HUES6 (cell line): Measurements from ENCODE around the gene UGT1A4.

Source experiments
- H3K27ac ChIP-seq: 2 replicates; pipeline ENCODE4 v1.7.0; 2013; ENCODE audit warnings: low read depth, mild to moderate bottlenecking, low read length, inconsistent platforms
- H3K27me3 ChIP-seq: 2 replicates; pipeline ENCODE4 v1.6.1; 2013; ENCODE audit warnings: low read length; ENCODE audit not compliant: control insufficient read depth, insufficient read depth
- H3K36me3 ChIP-seq: 2 replicates; pipeline ENCODE4 v1.6.1; 2013; ENCODE audit warnings: low read length; ENCODE audit not compliant: control insufficient read depth, insufficient read depth
- H3K4me1 ChIP-seq: 2 replicates; pipeline ENCODE4 v1.6.1; 2013; ENCODE audit warnings: low read length; ENCODE audit not compliant: control insufficient read depth, insufficient read depth
- H3K4me3 ChIP-seq: 2 replicates; pipeline ENCODE4 v1.5.1; 2013; ENCODE audit warnings: low read depth, low read length
- H3K9ac ChIP-seq: one replicate; pipeline ENCODE4 v1.6.1; 2013; ENCODE audit warnings: mild to moderate bottlenecking, low read length
- H3K9me3 ChIP-seq: 2 replicates; pipeline ENCODE4 v1.6.1; 2013; ENCODE audit warnings: low read depth, low read length; ENCODE audit not compliant: control insufficient read depth, insufficient read depth

Gene UGT1A4

GRCh38 chr2:233754872-233755611 lies 36.5 kb downstream of the UGT1A4 start:
- no peak overlapping the region for H3K27ac ChIP-seq
- H3K4me1 ChIP-seq, result no peaks in the 10 kb centered on the region
- H3K27me3 ChIP-seq, result no peaks in the 10 kb centered on the region
- H3K9ac ChIP-seq, result no peak overlapping the region
- H3K9me3 ChIP-seq, result peaks cover 24% of the 10 kb centered on the region
- no peak overlapping the region for H3K4me3 ChIP-seq
- no peaks in the 10 kb centered on the region for H3K36me3 ChIP-seq

DNA sequence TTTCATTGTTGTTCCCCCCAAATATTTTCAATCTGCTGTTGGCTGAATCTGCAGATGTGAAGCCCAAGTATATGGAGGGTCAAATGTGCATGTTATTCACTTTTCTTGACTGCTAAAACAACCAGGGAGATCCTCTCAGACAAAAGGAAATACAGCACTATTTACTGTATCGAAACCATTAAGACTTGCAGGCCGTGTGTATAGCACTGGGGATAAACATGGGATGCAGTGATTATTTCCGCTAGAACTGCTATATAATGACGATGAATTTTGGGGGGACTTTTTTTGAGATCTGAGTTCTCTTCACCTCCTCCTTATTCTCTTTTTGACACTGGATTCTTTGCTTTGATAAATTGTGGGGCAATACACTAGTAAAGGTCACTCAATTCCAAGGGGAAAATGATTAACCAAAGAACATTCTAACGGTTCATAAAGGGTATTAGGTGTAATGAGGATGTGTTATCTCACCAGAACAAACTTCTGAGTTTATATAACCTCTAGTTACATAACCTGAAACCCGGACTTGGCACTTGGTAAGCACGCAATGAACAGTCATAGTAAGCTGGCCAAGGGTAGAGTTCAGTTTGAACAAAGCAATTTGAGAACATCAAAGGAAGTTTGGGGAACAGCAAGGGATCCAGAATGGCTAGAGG lies 38.0 kb downstream of the UGT1A4 start:
- Histone ChIP-seq H3K27me3 (no peaks in the 10 kb centered on the region), H3K4me3 (no peak overlapping the region)

GRCh38 chr2:233758141-233758540 lies 39.6 kb downstream of the UGT1A4 start:
- Histone ChIP-seq H3K36me3 (no peaks in the 10 kb centered on the region), H3K4me3 (no peak overlapping the region), H3K27ac (no peak overlapping the region), H3K9ac (no peak overlapping the region), H3K9me3 (peaks cover 6% of the 10 kb centered on the region; the same call in 1 of the 2 replicates), H3K27me3 (no peaks in the 10 kb centered on the region), H3K4me1 (no peaks in the 10 kb centered on the region)

More for the DNA sequence above, 38.0 kb downstream of the UGT1A4 start:
- Histone ChIP-seq H3K27ac (no peak overlapping the region), H3K9ac (no peak overlapping the region), H3K36me3 (no peaks in the 10 kb centered on the region), H3K4me1 (no peaks in the 10 kb centered on the region), H3K9me3 (peaks cover 12% of the 10 kb centered on the region)

DNA sequence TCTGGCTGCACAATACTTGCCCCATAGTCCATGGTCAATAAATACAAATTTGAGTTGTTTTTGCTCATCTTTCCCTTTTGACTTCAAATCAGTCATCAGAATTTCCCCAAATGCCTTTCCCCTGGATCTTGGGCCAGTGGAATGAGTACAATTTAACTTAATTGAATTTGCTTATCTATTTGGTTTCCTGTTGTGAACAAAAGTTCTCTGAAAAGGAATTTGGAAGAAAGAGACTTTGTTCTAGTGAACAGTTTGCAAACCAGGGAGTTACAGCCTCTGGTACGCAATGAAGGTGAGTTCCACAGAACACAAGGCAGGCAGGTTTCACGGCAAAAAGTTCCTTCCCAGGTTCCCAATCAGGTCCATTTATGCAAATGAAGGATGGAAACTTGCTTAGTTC lies 40.3 kb downstream of the UGT1A4 start:
- Histone ChIP-seq H3K27ac (no peak overlapping the region), H3K9ac (no peak overlapping the region), H3K36me3 (no peaks in the 10 kb centered on the region), H3K9me3 (peaks cover 4% of the 10 kb centered on the region; the same call in 1 of the 2 replicates), H3K27me3 (no peaks in the 10 kb centered on the region), H3K4me1 (no peaks in the 10 kb centered on the region), H3K4me3 (no peak overlapping the region)

DNA sequence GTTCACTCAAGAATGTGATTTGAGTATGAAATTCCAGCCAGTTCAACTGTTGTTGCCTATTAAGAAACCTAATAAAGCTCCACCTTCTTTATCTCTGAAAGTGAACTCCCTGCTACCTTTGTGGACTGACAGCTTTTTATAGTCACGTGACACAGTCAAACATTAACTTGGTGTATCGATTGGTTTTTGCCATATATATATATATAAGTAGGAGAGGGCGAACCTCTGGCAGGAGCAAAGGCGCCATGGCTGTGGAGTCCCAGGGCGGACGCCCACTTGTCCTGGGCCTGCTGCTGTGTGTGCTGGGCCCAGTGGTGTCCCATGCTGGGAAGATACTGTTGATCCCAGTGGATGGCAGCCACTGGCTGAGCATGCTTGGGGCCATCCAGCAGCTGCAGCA lies 41.5 kb downstream of the UGT1A4 start, which contains the start of gene UGT1A1:
TSS of gene UGT1A1 (plus strand) at position 228 of the 400 bp plus-strand sequence. CDS start at position 246, 18 bp downstream.
- Histone ChIP-seq H3K36me3 (no peaks in the 10 kb centered on the region), H3K27me3 (no peaks in the 10 kb centered on the region), H3K4me1 (no peaks in the 10 kb centered on the region)

DNA sequence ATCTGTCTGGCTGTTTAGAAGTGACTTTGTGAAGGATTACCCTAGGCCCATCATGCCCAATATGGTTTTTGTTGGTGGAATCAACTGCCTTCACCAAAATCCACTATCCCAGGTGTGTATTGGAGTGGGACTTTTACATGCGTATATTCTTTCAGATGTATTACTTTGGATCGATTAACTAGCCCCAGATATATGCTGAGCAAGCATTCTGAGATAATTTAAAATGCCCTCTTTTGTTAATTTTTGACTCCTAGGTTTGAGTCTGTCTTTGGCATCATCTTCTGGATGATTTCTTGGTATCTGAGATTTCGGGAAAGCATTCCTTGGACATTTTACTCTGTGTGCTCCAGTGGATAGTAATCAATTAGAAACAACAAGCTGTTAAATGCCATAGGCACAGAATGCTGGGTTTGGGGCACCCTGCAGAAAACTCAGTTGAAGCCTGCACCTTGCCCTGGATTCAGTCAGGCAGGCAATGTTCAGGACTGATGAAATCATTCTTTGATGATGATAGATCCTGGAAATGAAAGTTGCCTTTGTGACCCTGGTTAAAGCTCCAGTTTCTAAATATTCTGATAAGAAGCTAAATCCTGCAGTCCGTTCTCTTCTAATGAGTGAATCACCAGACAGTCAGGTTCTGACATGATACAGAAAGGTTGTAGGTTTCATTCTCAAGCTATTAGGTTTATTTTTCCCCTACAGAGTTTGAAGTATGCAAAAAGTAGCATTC lies 42.7 kb downstream of the UGT1A4 start:
- Histone ChIP-seq H3K27ac (no peak overlapping the region), H3K9me3 (no peaks in the 10 kb centered on the region), H3K4me3 (no peak overlapping the region), H3K4me1 (no peaks in the 10 kb centered on the region), H3K27me3 (no peaks in the 10 kb centered on the region), H3K36me3 (no peaks in the 10 kb centered on the region), H3K9ac (no peak overlapping the region)

More for the DNA sequence above, 41.5 kb downstream of the UGT1A4 start, which contains the start of gene UGT1A1:
- no peak within 1 kb of the TSS for H3K27ac ChIP-seq
- H3K9me3 ChIP-seq, result peaks cover under 1% of the 10 kb centered on the region; the same call in 1 of the 2 replicates
- no peak within 1 kb of the TSS for H3K9ac ChIP-seq
- H3K4me3 ChIP-seq, result no peak within 1 kb of the TSS

DNA sequence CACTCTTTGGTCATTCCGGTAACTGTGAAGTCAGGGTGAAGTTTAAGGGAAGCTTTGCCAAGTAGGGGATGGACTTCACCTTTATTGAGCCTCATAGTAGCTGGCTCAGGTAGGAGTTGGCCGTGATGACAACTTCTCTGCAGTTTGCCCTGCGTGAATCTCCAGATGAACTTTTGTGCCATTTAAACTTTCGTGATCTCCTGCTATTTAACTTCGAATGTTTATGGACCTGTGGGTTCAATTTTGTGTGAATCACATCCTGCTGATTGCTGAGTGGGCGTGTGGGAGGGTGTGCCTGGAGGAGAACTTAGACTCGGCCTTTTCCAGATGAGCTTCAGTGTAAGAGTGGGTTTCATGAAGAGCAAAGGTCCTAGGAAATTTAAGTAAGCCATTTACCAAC lies 45.7 kb downstream of the UGT1A4 start:
- H3K9me3 ChIP-seq, result no peaks in the 10 kb centered on the region
- H3K27ac ChIP-seq, result no peak overlapping the region

GRCh38 chr2:233764761-233765160 lies 46.2 kb downstream of the UGT1A4 start:
- H3K9ac ChIP-seq, result no peak overlapping the region
- no peaks in the 10 kb centered on the region for H3K9me3 ChIP-seq
- H3K27me3 ChIP-seq, result no peaks in the 10 kb centered on the region
- no peaks in the 10 kb centered on the region for H3K36me3 ChIP-seq
- no peak overlapping the region for H3K4me3 ChIP-seq
- no peaks in the 10 kb centered on the region for H3K4me1 ChIP-seq
- H3K27ac ChIP-seq, result no peak overlapping the region

More for the DNA sequence above, 45.7 kb downstream of the UGT1A4 start:
- Histone ChIP-seq H3K4me1 (no peaks in the 10 kb centered on the region), H3K4me3 (no peak overlapping the region), H3K9ac (no peak overlapping the region), H3K36me3 (no peaks in the 10 kb centered on the region), H3K27me3 (no peaks in the 10 kb centered on the region)

DNA sequence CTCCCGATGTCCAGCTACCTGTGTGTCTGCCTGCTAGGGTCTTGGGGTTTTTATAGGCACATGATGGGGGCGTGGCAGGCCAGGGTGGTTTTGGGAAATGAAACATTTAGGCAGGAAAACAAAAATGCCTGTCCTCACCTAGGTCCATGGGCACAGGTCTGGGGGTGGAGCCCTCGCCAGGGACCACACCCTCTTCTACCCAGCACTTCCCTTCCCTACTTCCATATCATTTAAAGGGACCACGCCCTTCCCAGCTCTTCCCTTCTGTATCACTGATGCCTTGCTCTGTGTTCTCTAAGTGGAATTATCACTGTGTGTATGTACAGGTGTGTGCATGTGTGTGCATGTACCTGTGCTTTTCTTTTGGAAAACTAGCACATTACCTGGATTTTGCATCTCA lies 47.9 kb downstream of the UGT1A4 start:
- Histone ChIP-seq H3K27ac (no peak overlapping the region), H3K9ac (no peak overlapping the region), H3K4me3 (no peak overlapping the region), H3K36me3 (no peaks in the 10 kb centered on the region), H3K9me3 (no peaks in the 10 kb centered on the region), H3K27me3 (no peaks in the 10 kb centered on the region), H3K4me1 (no peaks in the 10 kb centered on the region)

DNA sequence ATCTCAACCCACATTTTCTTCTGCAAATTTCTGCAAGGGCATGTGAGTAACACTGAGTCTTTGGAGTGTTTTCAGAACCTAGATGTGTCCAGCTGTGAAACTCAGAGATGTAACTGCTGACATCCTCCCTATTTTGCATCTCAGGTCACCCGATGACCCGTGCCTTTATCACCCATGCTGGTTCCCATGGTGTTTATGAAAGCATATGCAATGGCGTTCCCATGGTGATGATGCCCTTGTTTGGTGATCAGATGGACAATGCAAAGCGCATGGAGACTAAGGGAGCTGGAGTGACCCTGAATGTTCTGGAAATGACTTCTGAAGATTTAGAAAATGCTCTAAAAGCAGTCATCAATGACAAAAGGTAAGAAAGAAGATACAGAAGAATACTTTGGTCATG lies 49.5 kb downstream of the UGT1A4 start:
- no peaks in the 10 kb centered on the region for H3K9me3 ChIP-seq

DNA sequence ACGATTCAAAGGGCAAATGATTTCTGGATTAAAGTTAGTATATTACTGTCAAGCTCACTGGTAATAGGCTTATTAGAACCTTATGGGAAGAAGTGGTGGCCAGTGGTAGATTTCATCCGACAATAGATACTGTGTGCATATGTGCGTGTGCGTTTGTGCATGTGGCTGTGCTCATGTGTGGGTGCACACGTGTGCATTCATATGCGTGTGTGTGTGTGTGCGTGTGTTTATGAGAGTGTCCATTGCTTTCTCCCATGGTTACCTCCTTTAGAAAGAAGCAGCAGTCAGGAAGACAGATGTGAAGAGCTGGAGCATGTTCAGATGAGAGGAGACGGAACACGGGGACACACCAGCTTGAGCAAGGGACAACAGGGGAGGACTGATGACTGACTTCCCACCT lies 50.7 kb downstream of the UGT1A4 start:
- Histone ChIP-seq H3K9me3 (no peaks in the 10 kb centered on the region), H3K9ac (no peak overlapping the region), H3K4me1 (no peaks in the 10 kb centered on the region), H3K27ac (no peak overlapping the region), H3K27me3 (no peaks in the 10 kb centered on the region), H3K36me3 (no peaks in the 10 kb centered on the region), H3K4me3 (no peak overlapping the region)

More for the DNA sequence above, 49.5 kb downstream of the UGT1A4 start:
- no peaks in the 10 kb centered on the region for H3K4me1 ChIP-seq
- H3K4me3 ChIP-seq, result no peak overlapping the region
- no peak overlapping the region for H3K27ac ChIP-seq
- H3K36me3 ChIP-seq, result no peaks in the 10 kb centered on the region
- no peaks in the 10 kb centered on the region for H3K27me3 ChIP-seq
- H3K9ac ChIP-seq, result no peak overlapping the region
